GM12874 (cell line): Measurements from ENCODE around the gene EEF1A2.

ENCODE experiments used
- TF ChIP-seq, protein P1 (sequence below): IDR thresholded peaks from 2 replicates; pipeline ENCODE4 v1.5.1; 2011; ENCODE audit warnings: low read depth, mild to moderate bottlenecking, control low read depth, low read length, moderate library complexity; ENCODE audit not compliant: insufficient read depth

Gene EEF1A2

DNA sequence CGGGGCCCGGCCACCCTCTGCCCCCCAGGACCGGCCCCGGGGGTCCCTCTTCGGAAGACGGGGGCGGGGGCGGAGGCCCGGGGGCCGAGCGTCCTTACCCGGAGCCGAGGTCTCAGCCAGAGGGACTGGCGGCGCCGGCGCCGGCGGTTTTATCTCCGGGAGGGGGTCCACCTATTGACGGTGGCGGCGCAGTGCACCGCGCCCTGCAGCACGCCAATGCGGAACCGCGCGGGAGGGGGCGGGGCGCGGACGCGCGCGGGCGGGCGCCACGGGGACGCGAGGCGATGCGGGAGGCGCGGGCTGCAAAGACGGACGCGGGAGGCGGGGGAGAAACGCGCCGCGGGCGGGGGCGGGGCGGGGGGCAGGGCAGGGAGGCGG lies at the start of gene EEF1A2:
Gene EEF1A2 (minus strand): TSS at position 124 of the 378 bp plus-strand sequence. CDS start 1,320 bp downstream, outside the sequence.
- TF ChIP-seq, protein P1, sequence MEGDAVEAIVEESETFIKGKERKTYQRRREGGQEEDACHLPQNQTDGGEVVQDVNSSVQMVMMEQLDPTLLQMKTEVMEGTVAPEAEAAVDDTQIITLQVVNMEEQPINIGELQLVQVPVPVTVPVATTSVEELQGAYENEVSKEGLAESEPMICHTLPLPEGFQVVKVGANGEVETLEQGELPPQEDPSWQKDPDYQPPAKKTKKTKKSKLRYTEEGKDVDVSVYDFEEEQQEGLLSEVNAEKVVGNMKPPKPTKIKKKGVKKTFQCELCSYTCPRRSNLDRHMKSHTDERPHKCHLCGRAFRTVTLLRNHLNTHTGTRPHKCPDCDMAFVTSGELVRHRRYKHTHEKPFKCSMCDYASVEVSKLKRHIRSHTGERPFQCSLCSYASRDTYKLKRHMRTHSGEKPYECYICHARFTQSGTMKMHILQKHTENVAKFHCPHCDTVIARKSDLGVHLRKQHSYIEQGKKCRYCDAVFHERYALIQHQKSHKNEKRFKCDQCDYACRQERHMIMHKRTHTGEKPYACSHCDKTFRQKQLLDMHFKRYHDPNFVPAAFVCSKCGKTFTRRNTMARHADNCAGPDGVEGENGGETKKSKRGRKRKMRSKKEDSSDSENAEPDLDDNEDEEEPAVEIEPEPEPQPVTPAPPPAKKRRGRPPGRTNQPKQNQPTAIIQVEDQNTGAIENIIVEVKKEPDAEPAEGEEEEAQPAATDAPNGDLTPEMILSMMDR, result no peak

DNA sequence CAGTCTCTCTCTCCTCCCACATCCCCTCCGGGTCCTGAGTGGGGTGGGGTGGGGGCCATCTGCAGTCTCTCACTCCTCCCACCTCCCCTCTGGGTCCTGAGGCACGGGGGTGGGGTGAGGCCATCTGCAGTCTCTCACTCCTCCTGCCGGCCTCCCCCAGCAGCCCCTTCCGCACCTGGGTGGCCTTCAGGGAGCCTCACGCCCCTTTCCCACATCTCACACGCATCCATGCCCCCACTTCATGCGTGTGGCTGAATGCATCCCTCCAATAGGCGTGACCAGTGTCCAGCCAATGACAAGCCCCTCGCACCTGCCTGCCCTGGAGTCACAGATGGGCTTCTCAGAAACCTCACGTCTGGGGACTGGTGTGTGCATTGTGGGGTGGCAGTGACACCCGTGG lies 49.7 kb upstream of the EEF1A2 start:
- TF ChIP-seq, protein P1, result no peak

DNA sequence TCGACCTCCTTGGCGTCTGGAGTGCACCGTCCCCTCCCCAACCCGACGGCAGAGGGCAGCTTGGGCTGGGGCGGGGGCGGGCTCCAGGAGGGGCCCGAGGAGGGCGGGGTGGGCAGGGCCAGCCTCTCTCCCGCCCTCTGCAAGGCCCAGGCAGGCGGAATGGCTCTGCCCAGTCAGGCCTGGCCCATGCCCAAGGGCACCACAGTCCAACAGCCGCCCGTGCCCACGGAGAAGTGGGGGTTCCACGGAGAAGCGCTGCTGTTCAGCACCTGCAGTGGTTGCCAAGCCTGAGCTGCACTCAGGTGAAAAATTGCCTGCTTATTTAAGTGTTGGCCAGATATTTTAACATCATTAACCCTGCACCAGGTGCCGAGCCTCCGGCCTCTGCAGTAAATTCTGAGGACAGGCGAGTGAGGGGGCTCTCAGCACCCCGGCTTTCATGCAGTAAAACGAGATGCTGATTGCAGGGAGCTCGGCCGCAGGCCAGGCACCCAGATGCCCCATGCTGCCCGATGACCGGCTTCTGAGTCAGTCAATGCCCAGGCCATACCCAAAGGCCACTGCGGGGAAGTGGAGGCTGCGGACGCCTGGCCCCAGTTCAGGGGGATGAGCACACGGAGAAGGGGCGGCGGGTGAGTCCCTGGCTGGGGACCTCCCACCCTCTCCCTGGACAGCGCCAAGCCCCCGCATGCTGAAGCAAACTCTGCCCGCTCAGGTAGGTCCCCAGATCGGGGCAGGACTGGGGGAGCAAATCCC lies 49.0 kb upstream of the EEF1A2 start, which contains the start of gene SRMS:
Gene SRMS (minus strand): TSS at position 25 of the 756 bp plus-strand sequence. CDS start 286 bp downstream, outside the sequence.
- TF ChIP-seq, protein P1, result no peak

DNA sequence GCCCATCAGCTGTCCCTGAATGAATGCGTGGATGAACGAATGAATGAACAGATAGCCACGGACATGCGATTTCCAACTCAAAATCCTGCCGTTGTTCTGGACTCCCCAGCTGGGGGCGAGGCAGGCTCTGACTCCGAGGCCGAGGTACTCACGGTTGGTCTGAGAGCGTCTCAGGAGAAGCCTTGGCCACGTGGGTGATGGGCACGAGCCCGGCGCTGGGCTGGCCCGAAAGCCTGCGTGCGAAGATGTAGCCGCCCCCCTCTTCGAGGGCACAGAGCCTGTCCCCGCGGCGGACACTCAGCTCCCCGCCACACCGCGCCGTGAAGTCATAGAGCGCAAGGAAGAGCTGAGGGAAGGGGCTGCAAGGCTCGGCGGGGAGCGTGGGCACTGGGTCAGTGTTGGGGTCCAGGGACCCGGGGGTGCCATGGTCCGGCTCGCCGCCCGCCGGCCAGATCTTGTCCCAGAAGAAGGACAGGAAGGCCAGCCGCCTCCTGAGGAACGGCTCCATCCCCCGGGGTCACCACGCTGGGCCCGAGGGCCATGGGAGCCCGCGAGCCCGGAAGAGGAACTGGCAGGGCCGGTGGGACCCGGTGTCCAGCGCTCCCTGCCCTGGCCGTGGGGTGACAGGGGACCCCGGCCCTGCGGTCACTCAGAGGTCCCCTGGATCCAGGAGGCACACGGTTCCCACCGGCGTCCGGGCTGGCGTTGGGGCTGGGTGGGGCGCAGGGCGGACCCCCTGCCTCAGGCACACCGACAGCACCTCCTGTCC lies 48.3 kb upstream of the EEF1A2 start:
- TF ChIP-seq, protein P1, result no peak

DNA sequence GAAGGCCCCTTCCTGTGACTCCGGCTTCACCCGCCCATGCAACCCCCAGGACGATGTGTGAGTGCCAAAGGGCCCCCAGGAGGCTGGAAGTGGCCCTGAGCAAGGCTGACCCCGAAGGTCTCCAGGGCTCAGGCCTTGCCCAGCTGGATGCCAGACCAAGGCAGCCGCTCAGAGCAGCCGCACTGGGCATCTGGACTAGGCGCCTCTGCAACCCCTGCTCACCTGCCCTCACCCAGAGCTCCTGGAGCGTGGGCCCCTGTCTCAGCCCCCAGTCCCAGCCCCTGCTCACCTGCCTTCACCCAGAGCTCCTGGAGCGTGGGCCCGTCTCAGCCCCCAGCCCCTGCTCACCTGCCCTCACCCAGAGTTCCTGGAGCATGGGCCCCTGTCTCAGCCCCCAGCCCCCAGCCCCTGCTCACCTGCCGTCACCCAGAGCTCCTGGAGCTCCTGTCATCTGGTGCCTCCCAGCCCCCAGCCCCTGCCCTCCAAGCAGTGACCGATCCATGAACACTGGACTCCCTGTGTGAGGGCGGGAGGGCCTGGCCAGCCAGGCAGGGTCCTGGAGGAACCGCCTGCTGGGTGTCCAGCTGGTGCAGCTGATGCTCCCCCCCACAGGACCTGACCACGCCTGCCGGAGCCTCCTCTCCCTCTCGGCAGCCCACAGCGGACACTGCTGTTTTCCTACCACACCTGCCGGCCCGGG lies 47.5 kb upstream of the EEF1A2 start:
- TF ChIP-seq, protein P1, result no peak

DNA sequence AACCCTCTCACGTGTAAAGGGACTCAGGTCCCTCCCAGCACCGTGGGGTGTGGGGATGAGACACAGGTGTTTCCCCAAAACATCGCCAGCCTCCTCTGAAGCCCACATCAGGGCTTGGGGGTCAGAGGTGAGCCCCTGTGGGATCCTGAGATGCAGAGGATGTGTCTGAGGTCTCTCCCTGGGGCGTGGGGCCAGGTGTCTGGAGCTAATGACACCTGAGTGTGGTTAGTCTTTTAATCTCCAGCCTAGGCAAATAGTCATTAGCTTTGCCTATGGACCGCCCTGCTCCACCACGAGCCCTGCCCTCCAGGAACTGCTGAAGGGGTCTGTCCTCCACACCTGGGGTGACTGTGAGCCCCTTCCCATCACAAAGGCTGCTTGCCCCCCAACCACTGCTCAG lies 46.9 kb upstream of the EEF1A2 start:
- TF ChIP-seq, protein P1, result no peak

DNA sequence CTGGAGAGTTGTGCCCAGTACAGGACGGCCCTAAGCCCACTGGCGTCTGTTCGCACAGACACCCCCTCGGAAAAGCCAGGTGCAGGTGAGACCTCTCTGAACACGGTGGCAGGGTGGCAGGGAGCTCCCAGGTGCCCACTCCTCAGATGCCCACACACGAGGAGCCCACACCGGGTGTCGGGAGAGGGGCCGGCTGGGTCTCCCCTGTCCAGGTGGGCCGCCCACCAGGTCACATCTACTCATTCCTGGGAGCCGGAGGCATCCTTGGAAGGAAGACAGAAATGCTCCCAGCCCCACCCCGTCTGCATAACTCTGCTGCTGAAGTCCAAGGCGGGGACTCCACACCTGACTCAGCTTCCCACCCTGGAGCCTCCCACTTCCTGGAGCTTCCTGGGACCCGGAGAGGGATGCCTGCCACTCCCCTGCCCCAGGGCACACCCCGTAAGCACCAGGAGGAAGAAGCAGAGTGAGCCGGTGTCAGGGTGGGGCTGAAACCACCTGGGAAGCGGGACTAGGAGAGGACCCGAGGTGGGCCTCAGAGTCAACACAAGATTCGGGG lies 46.2 kb upstream of the EEF1A2 start:
- TF ChIP-seq, protein P1, result no peak
